DMS114 treated with DMSO at 0.1 percent for 48 hours (cell line): Measurements from ENCODE around the gene HSPBP1.

Experiments
- DNase-seq: peaks from one replicate; lab custom pipeline; 2025; ENCODE audit not compliant: unreplicated experiment; lab: John Stamatoyannopoulos, UW

Gene HSPBP1

DNA sequence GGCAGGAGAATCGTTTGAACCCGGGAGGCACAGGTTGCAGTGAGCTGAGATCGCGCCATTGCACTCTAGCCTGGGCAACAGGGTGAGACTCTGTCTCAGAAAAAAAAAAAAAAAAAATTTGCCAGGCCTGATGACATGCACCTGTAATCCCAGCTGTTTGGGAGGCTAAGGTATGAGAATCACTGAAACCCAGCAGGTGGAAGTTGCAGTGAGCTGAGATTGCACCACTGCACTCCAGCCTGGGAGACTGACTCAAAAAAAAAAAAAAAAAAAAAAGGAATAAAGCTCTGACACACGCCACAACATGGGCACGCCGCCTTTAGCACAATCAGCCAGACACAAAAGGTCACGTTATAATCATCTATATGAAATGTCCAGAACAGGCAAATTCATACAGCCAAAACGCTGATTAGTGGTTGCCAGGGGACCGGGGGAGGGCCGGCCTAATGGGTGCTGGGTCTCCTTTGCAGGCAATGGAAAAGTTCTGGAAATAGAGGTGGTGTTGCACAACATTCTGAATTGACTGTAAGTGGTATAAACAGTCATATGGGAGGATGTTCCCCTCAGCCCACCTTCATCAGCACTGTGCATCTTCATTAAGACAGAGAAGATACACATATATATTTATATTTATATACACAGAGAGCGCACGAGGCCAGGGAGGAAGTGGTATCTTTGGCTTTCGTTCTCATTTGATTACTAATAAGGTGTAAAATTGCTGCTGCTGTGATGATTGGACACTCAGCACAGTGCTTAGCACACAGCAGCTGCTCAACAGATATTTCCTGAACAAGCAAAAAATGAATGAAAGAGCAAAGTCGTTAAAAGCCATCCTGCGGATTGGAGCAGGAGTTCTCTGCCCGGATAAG lies 3.8 kb downstream of the HSPBP1 start:
- no peak for DNase-seq

GRCh38 chr19:55273978-55274707 lies 5.8 kb downstream of the HSPBP1 start:
- DNase-seq: no peak

- DNase-seq: no peak
These were observed 7.8 kb downstream of the HSPBP1 start for GRCh38 chr19:55272142-55272541.

DNA sequence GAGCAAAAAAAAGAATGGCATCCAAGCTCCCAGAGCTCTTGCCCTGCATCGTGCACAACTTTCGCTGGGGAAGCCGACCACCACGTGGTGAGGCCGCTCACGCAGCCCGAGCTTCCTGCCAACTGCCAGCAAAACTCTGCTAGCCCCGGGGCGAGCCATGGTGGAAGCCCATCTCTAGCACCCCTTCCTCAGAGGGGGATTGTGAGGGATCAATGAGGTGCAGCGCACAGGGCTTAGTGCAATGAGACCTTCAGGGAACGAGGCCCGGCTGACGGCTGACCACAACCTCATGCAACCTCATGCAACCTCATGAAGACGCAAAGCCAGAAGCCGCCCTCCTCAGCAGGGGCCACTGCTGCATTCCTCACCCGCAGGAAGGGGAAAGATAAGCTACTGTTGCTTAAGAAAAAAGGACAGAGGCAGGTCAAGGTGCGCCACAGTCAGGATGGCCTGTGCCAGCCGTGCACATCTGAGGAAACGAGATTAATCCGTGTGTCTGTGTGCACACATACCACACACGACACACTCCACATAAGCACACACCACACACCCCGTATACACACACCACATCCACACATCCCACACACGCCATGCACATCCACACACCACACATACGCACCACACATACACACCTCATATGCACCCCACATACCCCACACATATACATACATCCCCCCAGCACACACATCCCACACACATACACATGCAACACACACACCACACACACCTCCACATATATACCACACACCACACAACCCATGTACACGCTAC lies 9.6 kb downstream of the HSPBP1 start:
- DNase-seq: no peak

DNA sequence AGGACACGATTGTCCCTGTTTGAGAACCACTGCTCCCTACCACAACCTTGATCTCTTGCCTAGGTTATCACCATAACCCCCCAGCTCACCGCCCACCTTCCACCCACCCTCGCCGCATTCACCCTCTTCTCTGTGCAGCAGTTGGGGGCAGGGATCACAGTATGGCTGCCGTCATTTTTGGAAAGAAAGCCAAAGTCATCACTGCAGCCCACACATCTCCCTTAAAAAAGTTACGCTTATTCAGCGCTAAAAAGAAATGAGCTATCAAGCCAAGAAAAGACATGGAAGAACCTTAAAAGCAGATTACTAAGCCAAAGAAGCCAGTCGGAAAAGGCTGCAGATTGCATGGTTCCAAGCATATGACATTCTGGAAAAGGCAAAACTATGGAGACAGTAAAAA lies 10.6 kb downstream of the HSPBP1 start:
- DNase-seq: no peak

DNA sequence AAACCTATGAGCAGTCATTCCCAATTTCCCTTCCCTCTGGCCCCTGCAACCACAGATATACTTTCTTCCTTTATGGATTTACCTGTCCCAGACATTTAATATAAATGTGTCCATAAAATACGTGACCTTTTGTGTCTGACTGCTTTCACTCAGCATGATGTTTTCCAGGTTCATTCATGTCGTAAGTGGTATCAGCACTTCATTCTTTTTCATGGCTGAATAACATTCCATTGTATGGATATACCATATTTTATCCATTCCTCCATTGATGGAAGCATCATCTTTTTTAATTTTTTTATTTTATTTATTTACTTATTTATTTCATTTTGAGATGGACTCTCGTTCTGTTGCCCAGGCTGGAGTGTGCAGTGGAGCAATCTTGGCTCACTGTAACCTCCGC lies 13.1 kb downstream of the HSPBP1 start:
- DNase-seq: no peak

DNA sequence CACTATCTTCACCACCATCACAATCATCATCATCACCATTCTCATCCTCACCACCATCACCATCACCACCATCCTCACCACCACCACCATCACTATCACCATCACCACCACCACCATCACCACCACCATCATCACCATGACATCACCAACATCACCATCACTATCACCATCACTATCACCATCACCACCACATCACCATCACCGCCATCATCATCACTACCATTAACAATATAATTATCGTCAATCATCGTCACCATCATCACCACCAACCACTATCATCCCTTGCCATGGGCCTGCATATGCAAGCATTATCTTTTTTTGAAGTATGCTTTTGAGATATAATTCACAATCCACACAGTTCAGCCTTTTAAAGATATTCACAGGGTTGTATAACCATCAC lies 13.5 kb downstream of the HSPBP1 start:
- no peak for DNase-seq

DNA sequence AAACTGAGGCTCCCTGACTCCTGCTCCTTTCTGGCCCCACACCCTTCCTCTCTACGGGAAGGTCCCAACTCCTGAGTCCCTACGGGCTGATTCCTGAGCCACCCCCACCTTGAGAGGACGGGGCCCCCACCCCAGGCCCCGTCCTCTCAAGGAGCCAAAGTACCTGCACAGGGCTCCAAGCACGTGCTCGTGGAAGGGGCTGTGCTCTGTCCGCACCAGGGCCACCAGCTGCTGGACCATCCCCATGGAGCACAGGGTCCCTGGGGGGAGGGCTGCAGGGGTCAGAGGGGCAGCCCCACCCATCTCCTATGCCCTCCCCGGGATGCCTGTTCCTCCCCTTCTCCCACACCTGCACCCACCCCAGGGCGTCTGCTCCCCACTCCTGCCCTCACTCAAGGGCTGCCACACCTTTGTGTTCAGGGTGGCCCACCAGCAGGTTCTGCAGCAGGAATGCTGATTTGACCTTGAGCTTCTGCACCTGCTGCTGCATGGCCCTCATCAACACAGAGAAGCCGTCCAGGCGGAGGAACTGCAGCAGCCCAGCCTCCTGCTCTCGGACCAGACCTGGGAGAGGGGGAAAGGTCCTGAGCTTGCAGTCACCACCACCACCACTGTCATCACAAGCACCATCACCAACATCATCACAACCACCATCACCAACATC lies 14.1 kb downstream of the HSPBP1 start:
- no peak for DNase-seq

DNA sequence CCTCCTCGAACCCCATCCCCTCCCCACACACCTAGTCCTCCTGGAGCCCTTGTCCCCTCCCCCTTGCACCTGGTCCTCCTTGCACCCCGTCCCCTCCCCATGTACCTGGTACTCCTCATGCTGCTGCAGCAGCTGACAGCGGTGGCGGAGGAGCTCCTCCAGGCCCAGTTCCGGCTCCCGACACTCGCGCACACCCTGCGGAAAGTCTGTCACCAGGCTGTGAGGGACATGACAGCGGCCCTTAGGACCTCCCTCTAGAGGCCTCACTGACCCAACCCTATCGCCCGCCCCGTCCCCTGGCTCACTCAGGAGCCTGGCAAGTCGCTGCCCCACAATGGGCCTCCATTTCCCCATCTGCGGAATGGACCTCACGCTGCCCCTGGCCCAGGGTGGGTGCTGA lies 14.7 kb downstream of the HSPBP1 start:
- no peak for DNase-seq

GRCh38 chr19:55264531-55264930 lies 15.4 kb downstream of the HSPBP1 start:
- no peak for DNase-seq

- no peak for DNase-seq
These were observed 17.6 kb downstream of the HSPBP1 start for GRCh38 chr19:55262359-55262758.

- DNase-seq: no peak
These were observed 18.2 kb downstream of the HSPBP1 start for GRCh38 chr19:55261671-55262126.

GRCh38 chr19:55259540-55260210 lies 20.2 kb downstream of the HSPBP1 start:
- DNase-seq: no peak

GRCh38 chr19:55258828-55259539 lies 20.9 kb downstream of the HSPBP1 start, which contains the start of gene PPP6R1:
Gene PPP6R1 (minus strand): TSS chr19:55259017. CDS start chr19:55247103, 11,914 bp downstream.
- DNase-seq: peak; percentile 99

GRCh38 chr19:55258476-55258827 lies 21.5 kb downstream of the HSPBP1 start:
- no peak for DNase-seq

DNA sequence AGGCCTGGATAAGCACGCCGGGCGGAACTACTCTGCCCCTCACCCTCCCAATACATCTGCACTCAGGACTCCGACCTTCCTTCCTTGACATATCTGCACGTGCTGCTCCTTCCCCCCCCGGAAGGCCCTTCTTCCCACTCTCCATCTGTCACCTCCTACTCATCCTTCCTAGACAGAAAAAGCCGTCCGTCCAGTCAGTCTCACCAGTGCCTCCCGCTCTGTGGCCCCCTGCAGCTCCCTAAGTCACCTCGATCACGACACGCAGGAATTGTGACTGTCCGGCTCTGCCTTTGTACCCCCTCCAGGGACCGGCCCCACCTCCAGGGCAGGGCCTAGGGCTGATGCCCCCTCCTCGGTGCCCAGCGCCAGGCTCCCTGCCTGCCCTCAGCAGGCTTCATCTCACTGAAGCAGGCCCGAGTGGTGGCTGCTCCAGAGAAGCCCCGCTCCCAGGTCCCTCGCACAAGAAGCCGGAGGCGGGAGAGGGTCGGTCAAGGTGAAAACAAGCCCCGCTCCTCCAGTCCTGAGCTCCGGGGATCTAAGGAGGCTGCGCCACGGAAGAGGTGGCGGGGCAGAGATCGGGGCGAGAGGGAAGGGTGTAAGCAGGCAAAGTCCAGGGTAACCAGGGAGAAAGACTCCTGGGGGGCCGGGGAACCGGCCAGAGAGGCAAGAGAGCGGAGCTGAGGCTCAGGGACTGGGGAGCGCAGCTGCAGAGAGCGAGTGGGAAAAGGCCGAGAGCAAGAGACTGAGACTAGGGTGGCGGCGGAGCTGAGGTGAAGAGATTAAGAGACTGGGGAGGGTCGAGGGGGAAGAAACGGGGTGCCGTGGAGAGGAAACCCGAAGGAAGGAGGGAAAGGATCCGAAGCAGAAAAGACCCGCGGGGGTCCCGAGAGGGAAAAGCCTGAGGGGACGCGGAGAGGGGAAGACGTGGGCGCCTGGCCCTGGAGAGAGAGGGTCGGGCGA lies 22.2 kb downstream of the HSPBP1 start:
- DNase-seq: no peak

GRCh38 chr19:55256562-55257460 lies 23.1 kb downstream of the HSPBP1 start:
- no peak for DNase-seq
